NCI-H345 treated with DMSO at 0.1 percent for 48 hours (cell line): ENCODE measurements around the gene KIAA0930.

Experiments used
- DNase-seq: peaks from one replicate; lab custom pipeline; 2025; ENCODE audit not compliant: unreplicated experiment; lab: John Stamatoyannopoulos, UW

The KIAA0930 gene

GRCh38 chr22:45223304-45224117 lies 17.2 kb downstream of the KIAA0930 start:
- DNase-seq: no peak

GRCh38 chr22:45221201-45221600 lies 19.5 kb downstream of the KIAA0930 start:
- no peak for DNase-seq

GRCh38 chr22:45218976-45219375 lies 21.7 kb downstream of the KIAA0930 start:
- DNase-seq: no peak

- no peak for DNase-seq
These were observed 22.9 kb downstream of the KIAA0930 start for GRCh38 chr22:45217806-45218205.

- no peak for DNase-seq
These were observed 23.3 kb downstream of the KIAA0930 start for GRCh38 chr22:45217345-45217744.

- no peak for DNase-seq
These were observed 24.3 kb downstream of the KIAA0930 start for GRCh38 chr22:45216133-45217003.

GRCh38 chr22:45212992-45213751 lies 27.5 kb downstream of the KIAA0930 start:
- no peak for DNase-seq

GRCh38 chr22:45212306-45212709 lies 28.4 kb downstream of the KIAA0930 start:
- DNase-seq: no peak

DNA sequence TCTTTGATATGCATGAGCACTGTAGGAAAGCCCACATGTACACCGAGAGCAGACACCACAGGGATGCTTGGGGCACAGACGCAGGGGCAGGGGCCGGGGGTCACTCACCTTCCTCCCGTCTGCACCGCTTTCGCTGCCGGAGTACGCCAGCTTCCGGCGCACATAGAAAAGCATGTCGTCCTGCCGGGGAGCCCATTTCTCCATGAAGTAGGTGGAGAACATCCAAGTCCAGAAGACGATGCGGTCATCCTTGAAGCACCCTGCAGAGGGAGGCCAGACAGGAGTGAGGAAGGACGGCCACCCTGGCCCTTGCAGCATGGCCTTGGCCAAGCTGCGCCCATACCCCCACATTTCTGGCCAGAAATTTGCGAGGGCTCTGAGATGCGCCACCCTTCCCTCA lies 28.8 kb downstream of the KIAA0930 start:
- no peak for DNase-seq

- no peak for DNase-seq
These were observed 29.3 kb downstream of the KIAA0930 start for GRCh38 chr22:45211435-45211834.

DNA sequence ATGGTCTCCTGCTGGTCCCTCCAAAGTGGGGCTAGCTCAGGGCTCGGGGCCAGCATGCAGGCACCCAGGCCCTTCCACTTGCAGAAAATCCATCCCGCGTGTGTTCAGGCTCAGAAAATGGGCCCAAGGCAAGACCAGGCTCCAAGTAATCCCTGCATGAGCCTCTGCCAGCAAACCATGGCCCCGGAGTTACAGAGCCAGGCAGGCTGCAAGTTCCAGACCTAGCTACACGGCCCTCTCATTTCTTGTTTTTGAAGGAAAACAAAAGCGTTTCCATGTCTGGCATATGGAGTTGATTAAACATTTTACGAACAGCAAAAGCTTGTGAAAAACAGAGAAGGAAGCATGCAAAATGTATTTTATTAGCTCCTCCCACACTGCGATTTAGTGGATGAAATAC lies 29.7 kb downstream of the KIAA0930 start:
- DNase-seq: no peak

- DNase-seq: no peak
These were observed 30.1 kb downstream of the KIAA0930 start for GRCh38 chr22:45210577-45210976.

DNA sequence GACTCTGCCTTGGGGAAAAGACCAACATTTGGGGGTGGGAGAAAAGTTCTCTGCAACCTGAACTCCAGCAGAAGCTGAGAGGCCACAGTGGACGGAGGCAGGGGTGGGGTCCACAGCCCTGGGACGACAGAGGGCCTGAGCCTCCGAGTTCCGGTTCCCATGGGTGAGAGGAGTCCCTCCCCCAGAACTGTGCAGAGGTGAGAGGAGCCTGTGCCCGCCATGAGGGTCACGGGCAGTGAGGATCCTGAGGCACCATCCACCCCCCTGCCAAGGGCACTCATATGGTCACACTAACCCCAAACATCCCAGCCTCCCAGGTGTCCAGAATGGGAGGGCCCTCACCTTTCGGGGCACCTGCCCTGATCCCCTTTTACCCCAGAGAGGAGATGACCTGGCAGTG lies 30.5 kb downstream of the KIAA0930 start:
- no peak for DNase-seq

DNA sequence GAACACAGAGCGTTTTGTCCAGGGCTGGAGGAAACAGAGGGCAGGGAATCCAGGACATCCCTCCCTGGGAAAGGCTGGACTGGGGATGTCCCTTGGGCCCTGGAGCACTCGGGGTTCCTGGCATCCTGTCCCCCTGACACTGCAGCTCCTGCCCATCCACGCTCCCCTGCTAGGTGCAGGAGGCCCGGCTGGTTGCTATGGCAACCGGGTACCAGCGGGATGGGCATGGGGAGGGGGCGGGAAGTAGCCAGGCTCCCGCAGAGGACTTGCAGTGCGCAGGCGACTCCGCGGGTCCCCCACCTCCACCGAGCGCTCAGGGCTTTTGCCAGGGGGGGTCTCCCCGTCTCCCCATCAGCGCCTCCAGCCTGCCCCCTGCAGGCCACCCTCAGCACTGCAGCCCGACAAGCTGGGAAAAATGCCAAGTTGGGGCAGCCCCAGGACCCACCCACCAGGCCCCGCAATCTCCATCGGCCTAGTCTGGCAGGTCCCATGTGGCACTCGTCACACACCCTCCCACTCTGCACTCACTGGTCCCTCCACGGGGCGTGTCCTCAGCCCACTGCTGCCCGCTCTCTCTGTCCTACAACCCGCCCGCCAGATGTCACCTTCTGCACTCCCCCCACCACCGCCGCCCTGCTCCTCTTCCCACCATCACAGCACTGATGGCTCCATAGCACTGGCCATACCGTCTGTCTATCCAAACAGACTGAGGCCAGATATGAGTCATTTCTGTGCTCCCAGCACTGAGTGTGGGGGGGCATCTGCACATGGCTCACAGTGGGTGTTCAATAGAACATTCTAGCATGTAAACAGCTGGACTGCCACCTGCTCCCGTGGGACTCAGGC lies 31.5 kb downstream of the KIAA0930 start:
- no peak for DNase-seq

- no peak for DNase-seq
These were observed 32.0 kb downstream of the KIAA0930 start for GRCh38 chr22:45208696-45208992.

GRCh38 chr22:45207981-45208664 lies 32.6 kb downstream of the KIAA0930 start:
- DNase-seq: no peak

GRCh38 chr22:45207533-45207932 lies 33.2 kb downstream of the KIAA0930 start:
- DNase-seq: no peak

DNA sequence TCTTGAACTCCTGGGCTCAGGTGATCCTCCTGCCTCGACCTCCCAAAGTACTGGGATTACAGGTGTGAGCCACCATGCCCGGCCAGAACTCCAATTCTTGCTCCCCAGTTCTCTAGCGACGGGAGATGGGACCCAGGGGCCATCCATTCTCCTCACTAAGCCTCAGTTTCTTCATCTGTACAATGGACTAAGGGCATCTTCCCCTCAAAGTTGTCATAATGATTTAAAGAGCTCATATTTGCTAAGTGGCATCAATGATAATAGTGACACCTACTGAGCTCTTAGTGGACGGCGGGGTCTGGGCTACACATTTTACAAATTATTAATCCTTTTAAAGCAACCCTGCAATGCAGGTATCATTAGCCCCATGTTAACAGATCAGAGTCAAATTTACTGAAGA lies 34.5 kb downstream of the KIAA0930 start:
- DNase-seq: no peak

DNA sequence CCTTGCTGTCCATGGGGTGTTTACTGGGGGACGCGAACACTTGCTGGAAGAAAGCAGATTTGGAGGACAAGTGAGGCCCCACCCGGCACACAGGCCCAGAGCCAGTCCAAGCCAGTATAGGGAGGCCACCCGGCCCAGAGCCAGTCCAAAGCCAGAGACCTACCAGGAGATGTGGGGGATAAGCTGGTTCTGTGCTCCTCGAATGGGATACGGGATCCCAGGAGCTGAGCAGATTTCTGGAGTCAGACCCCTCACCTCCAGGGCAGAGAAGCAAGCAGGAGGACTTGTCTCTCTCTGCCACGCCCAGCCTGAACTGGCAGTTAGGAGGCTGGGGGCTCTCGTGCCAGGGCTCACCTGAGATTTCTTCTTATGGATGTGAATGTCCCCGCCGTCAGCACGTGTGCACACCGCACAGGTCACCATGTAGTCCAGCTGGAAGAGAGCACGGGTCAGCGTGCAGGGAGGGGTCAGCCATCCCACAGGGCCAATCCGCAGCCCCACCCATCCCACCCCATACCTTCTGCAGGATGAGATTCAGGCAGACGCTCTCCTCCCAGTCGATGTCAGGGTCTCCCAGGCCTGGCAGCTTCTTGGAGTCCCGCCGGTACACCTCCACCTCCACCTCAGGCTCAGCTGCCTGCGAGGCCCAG lies 35.3 kb downstream of the KIAA0930 start:
- no peak for DNase-seq

DNA sequence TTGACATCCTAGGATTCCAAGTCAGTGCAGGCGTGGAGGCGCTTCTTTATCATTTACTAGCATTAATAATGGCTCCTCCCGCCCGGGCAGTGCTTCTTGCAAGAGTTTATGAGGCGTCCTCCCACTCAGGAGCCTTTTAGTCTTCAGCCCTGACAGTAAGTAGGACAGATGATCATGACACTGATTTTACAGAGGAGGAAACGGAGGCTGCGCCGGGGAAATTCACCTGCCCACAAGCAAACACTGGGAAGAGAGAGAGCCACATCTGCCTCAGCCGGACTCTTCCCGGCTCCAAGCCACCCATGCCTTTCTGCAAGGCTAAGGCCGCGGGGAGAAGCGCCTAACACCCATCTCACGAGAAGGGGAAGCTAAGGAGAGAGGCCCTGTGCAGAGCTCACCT lies 35.9 kb downstream of the KIAA0930 start:
- no peak for DNase-seq
